MCF 10A (cell line): Measurements from ENCODE around the gene SERPINH1. TPM values are rescaled to one million over a fixed set of nuclear protein-coding genes. Genes with fewer than 3 reads are reported as not detected.

ENCODE experiments used
- BruUV-seq: library from RNA; stranded (reverse); fragments of 400-500 nt; replicated peaks from 2 replicates; lab custom pipeline; 2021; lab: Mats Ljungman, UMichigan
- CTCF ChIA-PET: fragments of 300-600 bp; sonication (Branson Sonifier 250); formaldehyde crosslinking; extraction: SDS; loops from one replicate; lab custom pipeline; 2021; ENCODE audit warnings: antibody characterized with exemption, inconsistent platforms; lab: Yijun Ruan, JAX
- POLR2A ChIA-PET: fragments of 300-600, 350-650 bp; sonication (Branson Sonifier 250); formaldehyde crosslinking; extraction: SDS; loops from one replicate; lab custom pipeline; 2020; ENCODE audit warnings: antibody characterized with exemption, inconsistent platforms; lab: Yijun Ruan, JAX
- DNase-seq: peaks from one replicate; pipeline ENCODE4 v3.0.0-alpha.2; 2018; ENCODE audit not compliant: unreplicated experiment
- H3K27ac Mint-ChIP-seq: one replicate; pipeline ENCODE4 v1.8.0; 2022; ENCODE audit warnings: mild to moderate bottlenecking, low read depth, mixed read lengths; ENCODE audit not compliant: unreplicated experiment
- H3K27me3 Mint-ChIP-seq: one replicate; pipeline ENCODE4 v1.8.0; 2022; ENCODE audit warnings: mixed read lengths; ENCODE audit not compliant: insufficient read depth, unreplicated experiment
- H3K36me3 Mint-ChIP-seq: one replicate; pipeline ENCODE4 v1.8.0; 2022; ENCODE audit warnings: mild to moderate bottlenecking, moderate library complexity, mixed read lengths; ENCODE audit not compliant: insufficient read depth, unreplicated experiment
- H3K4me1 Mint-ChIP-seq: one replicate; pipeline ENCODE4 v1.8.0; 2022; ENCODE audit warnings: mixed read lengths; ENCODE audit not compliant: insufficient read depth, unreplicated experiment
- H3K4me3 Mint-ChIP-seq: one replicate; pipeline ENCODE4 v1.8.0; 2022; ENCODE audit warnings: mild to moderate bottlenecking, moderate library complexity, mixed read lengths; ENCODE audit not compliant: unreplicated experiment
- H3K9me3 Mint-ChIP-seq: one replicate; pipeline ENCODE4 v1.8.0; 2022; ENCODE audit warnings: mixed read lengths; ENCODE audit not compliant: unreplicated experiment
- intact Hi-C: fragments of 100-400 bp; cut with micrococcal nuclease; formaldehyde crosslinking; loops from 2 replicates; pipeline ENCODE4 v1.14.1; 2022
- total RNA-seq: library from RNA; stranded (reverse); gene quantifications from 2 replicates; pipeline ENCODE4 v1.2.3, GENCODE V29; 2022
- TF ChIP-seq, protein P1 (sequence below): fragments of 200-600 bp; IDR thresholded peaks from one replicate; pipeline ENCODE4 v1.8.0; 2022; ENCODE audit warnings: antibody characterized with exemption, mild to moderate bottlenecking; ENCODE audit not compliant: unreplicated experiment

The SERPINH1 gene
- total RNA-seq, 1 experiment from 2014 or later: 80.5 TPM

DNA sequence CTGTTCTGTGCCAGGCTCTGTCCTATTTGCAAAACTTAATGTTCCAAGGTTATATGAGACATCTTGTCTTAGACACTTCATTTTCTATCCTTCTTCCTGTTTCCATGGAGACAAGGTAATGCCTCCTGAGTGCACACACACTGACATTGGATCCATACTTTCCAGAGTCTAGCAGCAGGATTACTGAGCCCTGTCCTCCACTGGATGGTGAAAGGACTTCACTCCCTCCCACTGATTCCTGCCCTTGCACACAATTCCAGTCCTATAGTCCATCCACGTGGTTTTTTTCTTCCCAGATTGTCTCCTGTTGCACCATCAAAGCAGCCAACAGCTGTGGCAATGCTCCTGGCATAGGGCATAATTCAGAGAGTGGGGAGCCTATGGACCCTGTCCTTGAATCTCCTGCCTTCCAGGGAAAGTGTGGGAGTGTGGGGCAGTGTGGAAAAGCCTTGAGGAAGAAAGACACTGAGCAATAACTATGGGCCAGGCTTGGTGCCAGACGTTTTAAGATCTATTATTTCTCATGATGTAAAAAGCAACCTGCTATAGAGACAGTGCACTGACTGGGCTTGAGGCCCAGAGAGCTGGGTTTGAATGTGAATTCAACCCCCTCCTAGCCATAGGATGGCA is 31.3 kb downstream of the SERPINH1 start:
- peaks cover 18% of the 10 kb centered on the region for H3K27me3 Mint-ChIP-seq
- CTCF ChIA-PET: interaction anchor here (0.7 kb wide), 2 partner anchors 16 to 202 kb away, joined by 3 read pairs; no protein-coding TSS in a partner anchor
- POLR2A ChIA-PET: interaction anchor here (1.1 kb wide), 1 partner anchor 26 kb away, joined by 3 read pairs; no protein-coding TSS in a partner anchor
- DNase-seq: no peak
- no peaks in the 10 kb centered on the region for H3K36me3 Mint-ChIP-seq
- intact Hi-C loops: no loop called here
- TF ChIP-seq, protein P1, sequence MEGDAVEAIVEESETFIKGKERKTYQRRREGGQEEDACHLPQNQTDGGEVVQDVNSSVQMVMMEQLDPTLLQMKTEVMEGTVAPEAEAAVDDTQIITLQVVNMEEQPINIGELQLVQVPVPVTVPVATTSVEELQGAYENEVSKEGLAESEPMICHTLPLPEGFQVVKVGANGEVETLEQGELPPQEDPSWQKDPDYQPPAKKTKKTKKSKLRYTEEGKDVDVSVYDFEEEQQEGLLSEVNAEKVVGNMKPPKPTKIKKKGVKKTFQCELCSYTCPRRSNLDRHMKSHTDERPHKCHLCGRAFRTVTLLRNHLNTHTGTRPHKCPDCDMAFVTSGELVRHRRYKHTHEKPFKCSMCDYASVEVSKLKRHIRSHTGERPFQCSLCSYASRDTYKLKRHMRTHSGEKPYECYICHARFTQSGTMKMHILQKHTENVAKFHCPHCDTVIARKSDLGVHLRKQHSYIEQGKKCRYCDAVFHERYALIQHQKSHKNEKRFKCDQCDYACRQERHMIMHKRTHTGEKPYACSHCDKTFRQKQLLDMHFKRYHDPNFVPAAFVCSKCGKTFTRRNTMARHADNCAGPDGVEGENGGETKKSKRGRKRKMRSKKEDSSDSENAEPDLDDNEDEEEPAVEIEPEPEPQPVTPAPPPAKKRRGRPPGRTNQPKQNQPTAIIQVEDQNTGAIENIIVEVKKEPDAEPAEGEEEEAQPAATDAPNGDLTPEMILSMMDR: no peak
- BruUV-seq: no TSS peak
- H3K4me1 Mint-ChIP-seq: peaks cover 6% of the 10 kb centered on the region
- no peaks in the 10 kb centered on the region for H3K9me3 Mint-ChIP-seq
- H3K27ac Mint-ChIP-seq: no peak overlapping the region
- no peak overlapping the region for H3K4me3 Mint-ChIP-seq

DNA sequence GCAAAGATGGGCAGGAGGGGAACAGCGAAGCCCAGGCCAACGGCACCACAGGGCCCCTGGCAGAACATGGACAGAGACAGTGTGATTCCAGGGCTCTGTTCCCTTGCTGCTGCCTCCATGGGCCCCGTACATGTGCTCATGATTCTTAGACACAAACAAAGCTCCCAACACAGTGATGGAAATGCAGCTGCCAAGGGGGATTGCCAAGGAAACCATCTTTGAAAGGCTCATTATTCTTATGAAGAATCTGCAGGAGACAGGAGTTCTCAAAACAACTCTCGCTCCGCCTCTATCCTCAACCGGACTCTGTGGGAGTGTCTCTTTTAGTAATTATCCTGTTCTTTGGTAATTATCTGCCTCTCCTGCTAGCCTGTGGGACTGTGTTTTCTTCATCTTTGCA is 32.2 kb downstream of the SERPINH1 start:
- no peaks in the 10 kb centered on the region for H3K36me3 Mint-ChIP-seq
- H3K9me3 Mint-ChIP-seq: no peaks in the 10 kb centered on the region
- H3K4me1 Mint-ChIP-seq: peaks cover 6% of the 10 kb centered on the region
- H3K4me3 Mint-ChIP-seq: no peak overlapping the region
- BruUV-seq: no TSS peak
- TF ChIP-seq, protein P1: no peak
- CTCF ChIA-PET: no interaction called here
- no peak overlapping the region for H3K27ac Mint-ChIP-seq
- intact Hi-C loops: no loop called here
- no peak for DNase-seq
- peaks cover 18% of the 10 kb centered on the region for H3K27me3 Mint-ChIP-seq
- POLR2A ChIA-PET: interaction anchor here (1.1 kb wide), 1 partner anchor 27 kb away, joined by 3 read pairs; no protein-coding TSS in a partner anchor

DNA sequence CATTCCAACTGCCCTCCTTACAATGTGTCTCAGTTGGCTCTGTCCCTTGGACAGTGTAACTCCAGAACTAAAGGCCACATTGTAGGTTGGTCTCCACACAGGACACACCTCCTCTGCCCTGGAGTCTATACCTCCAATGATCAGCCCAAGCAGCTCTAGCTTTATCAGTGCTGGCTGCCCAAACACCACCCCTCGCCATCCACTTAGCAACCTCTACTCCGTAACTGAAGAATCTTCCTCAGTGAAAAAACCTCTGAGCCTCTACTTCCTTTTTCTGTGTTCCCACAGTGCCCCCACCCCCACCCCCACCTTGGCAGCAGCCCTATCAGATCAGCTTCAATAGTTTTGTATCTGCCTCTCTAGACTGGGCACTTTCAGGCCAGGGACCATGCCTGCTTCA is 33.4 kb downstream of the SERPINH1 start:
- ChIA-PET CTCF (no interaction called here), POLR2A (interaction anchor here (0.8 kb wide), 1 partner anchor 249 kb away, joined by 3 read pairs; no protein-coding TSS in a partner anchor)
- TF ChIP-seq, protein P1: no peak
- Mint-ChIP-seq H3K4me3 (no peak overlapping the region), H3K36me3 (no peaks in the 10 kb centered on the region), H3K4me1 (peaks cover 6% of the 10 kb centered on the region), H3K27ac (no peak overlapping the region), H3K9me3 (no peaks in the 10 kb centered on the region), H3K27me3 (peaks cover 18% of the 10 kb centered on the region)
- intact Hi-C loops: no loop called here
- no TSS peak for BruUV-seq
- DNase-seq: no peak

DNA sequence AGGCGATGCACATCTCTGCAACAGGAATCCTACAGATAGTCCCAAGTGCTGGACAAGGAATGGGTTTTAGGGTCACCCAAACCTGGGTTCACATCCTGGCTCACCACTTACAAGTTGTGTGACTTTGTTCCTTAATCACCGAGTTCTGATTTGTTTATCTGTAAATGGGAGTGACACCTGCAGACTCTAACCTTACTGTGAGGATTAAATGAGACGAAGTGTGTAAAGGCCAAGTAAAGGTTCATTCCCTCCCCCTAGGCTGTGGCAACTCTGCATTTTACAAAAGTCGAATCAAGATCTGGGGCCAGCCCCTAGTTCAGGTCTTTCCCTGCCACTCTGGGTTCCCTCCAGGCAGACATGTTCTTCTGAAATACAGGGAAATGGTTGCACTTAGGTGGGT is 34.9 kb downstream of the SERPINH1 start:
- Mint-ChIP-seq H3K27me3 (peaks cover 13% of the 10 kb centered on the region), H3K4me3 (no peak overlapping the region), H3K4me1 (peaks cover 6% of the 10 kb centered on the region), H3K36me3 (no peaks in the 10 kb centered on the region), H3K9me3 (no peaks in the 10 kb centered on the region), H3K27ac (no peak overlapping the region)
- intact Hi-C loops: no loop called here
- CTCF ChIA-PET: interaction anchor here (1.2 kb wide), 1 partner anchor 270 kb away, joined by 3 read pairs; no protein-coding TSS in a partner anchor
- POLR2A ChIA-PET: interaction anchor here (0.7 kb wide), 1 partner anchor 26 kb away, joined by 3 read pairs; no protein-coding TSS in a partner anchor
- no peak for DNase-seq
- TF ChIP-seq, protein P1: no peak
- BruUV-seq: no TSS peak
